Measurements from ENCODE around the gene SORL1.

GRCh38 chr11:121544956-121545355 lies 92.8 kb downstream of the SORL1 start:
- TF ChIP-seq FOXM1 (IDR thresholded peaks at IDR 0.05; ENCODE audit: borderline replicate concordance, low read depth) (no peak), EP300 (IDR thresholded peaks at IDR 0.05; ENCODE audit: borderline replicate concordance) (no peak)
